ENCODE measurements around the gene LHFPL6.

The LHFPL6 gene

GRCh38 chr13:39369161-39369890, 233.7 kb downstream of the LHFPL6 start:
- H3K27me3 ChIP-seq (ENCODE audit: insufficient read depth, low read length, poor library complexity) = no peaks in the 10 kb centered on the region
- ATAC-seq (ENCODE audit: insufficient read depth, low read depth) = no peak
- no peak overlapping the region for H3K9ac ChIP-seq (ENCODE audit: low read depth, low read length)

GRCh38 chr13:39365879-39366278, 237.1 kb downstream of the LHFPL6 start:
- no peak for DNase-seq
- Histone ChIP-seq H3K9me3 (ENCODE audit: insufficient read depth, low read length, severe bottlenecking) (no peaks in the 10 kb centered on the region), H3K9ac (ENCODE audit: low read depth, low read length) (no peak overlapping the region), H3K27me3 (ENCODE audit: insufficient read depth, low read length, poor library complexity) (no peaks in the 10 kb centered on the region), H3K27ac (ENCODE audit: low read length) (no peak overlapping the region), H3K4me2 (ENCODE audit: insufficient read depth, low read length) (no peak overlapping the region), H3K4me3 (ENCODE audit: low read depth in 1 of 2, low read length in 2 of 2) (no peak overlapping the region), H2AFZ (ENCODE audit: low read depth, low read length) (no peak overlapping the region), H3K79me2 (ENCODE audit: insufficient read depth, low read length) (no peaks in the 10 kb centered on the region), H4K20me1 (ENCODE audit: insufficient read depth, low read length) (no peaks in the 10 kb centered on the region), H3K36me3 (ENCODE audit: insufficient read depth, low read length) (no peaks in the 10 kb centered on the region), H3K4me1 (ENCODE audit: insufficient read depth, low read length) (no peaks in the 10 kb centered on the region)
- no peak for TF ChIP-seq CTCF (IDR thresholded peaks at IDR 0.05; ENCODE audit: borderline replicate concordance, extremely low read depth, low read length, poor library complexity, severe bottlenecking)
- no peak for TF ChIP-seq EZH2 (IDR thresholded peaks at IDR 0.05; ENCODE audit: borderline replicate concordance, low read depth, low read length, severe bottlenecking)
- ATAC-seq (ENCODE audit: insufficient read depth, low read depth) = no peak

More at GRCh38 chr13:39369161-39369890, 233.7 kb downstream of the LHFPL6 start:
- H3K9me3 ChIP-seq (ENCODE audit: insufficient read depth, low read length, severe bottlenecking) = no peaks in the 10 kb centered on the region
- no peaks in the 10 kb centered on the region for H3K4me1 ChIP-seq (ENCODE audit: insufficient read depth, low read length)
- H4K20me1 ChIP-seq (ENCODE audit: insufficient read depth, low read length) = no peaks in the 10 kb centered on the region
- H3K4me3 ChIP-seq (ENCODE audit: low read depth in 1 of 2, low read length in 2 of 2) = no peak overlapping the region
- H3K79me2 ChIP-seq (ENCODE audit: insufficient read depth, low read length) = no peaks in the 10 kb centered on the region
- H3K27ac ChIP-seq (ENCODE audit: low read length) = no peak overlapping the region
- H3K36me3 ChIP-seq (ENCODE audit: insufficient read depth, low read length) = no peaks in the 10 kb centered on the region
- no peak for TF ChIP-seq CTCF (IDR thresholded peaks at IDR 0.05; ENCODE audit: borderline replicate concordance, extremely low read depth, low read length, poor library complexity, severe bottlenecking)
- no peak for TF ChIP-seq EZH2 (IDR thresholded peaks at IDR 0.05; ENCODE audit: borderline replicate concordance, low read depth, low read length, severe bottlenecking)
- no peak overlapping the region for H2AFZ ChIP-seq (ENCODE audit: low read depth, low read length)
- DNase-seq = no peak
- no peak overlapping the region for H3K4me2 ChIP-seq (ENCODE audit: insufficient read depth, low read length)

- no peak overlapping the region for H2AFZ ChIP-seq (ENCODE audit: low read depth, low read length)
- H3K9ac ChIP-seq (ENCODE audit: low read depth, low read length) = no peak overlapping the region
- no peaks in the 10 kb centered on the region for H3K4me1 ChIP-seq (ENCODE audit: insufficient read depth, low read length)
- H3K9me3 ChIP-seq (ENCODE audit: insufficient read depth, low read length, severe bottlenecking) = no peaks in the 10 kb centered on the region
- no peak for ATAC-seq (ENCODE audit: insufficient read depth, low read depth)
- TF ChIP-seq CTCF (IDR thresholded peaks at IDR 0.05; ENCODE audit: borderline replicate concordance, extremely low read depth, low read length, poor library complexity, severe bottlenecking) (no peak), EZH2 (IDR thresholded peaks at IDR 0.05; ENCODE audit: borderline replicate concordance, low read depth, low read length, severe bottlenecking) (no peak)
- H3K27ac ChIP-seq (ENCODE audit: low read length) = no peak overlapping the region
- no peaks in the 10 kb centered on the region for H4K20me1 ChIP-seq (ENCODE audit: insufficient read depth, low read length)
- H3K79me2 ChIP-seq (ENCODE audit: insufficient read depth, low read length) = no peaks in the 10 kb centered on the region
- DNase-seq = no peak
- H3K4me3 ChIP-seq (ENCODE audit: low read depth in 1 of 2, low read length in 2 of 2) = no peak overlapping the region
- H3K36me3 ChIP-seq (ENCODE audit: insufficient read depth, low read length) = no peaks in the 10 kb centered on the region
- H3K4me2 ChIP-seq (ENCODE audit: insufficient read depth, low read length) = no peak overlapping the region
- H3K27me3 ChIP-seq (ENCODE audit: insufficient read depth, low read length, poor library complexity) = no peaks in the 10 kb centered on the region
Observed at GRCh38 chr13:39364947-39365468, 238.0 kb downstream of the LHFPL6 start.
